Measurements from ENCODE around the gene NR1D2.
A peak's percentile ranks its signal among the peaks of the same experiment; 100 is the strongest.
"Not testable (repeated sequence)": the region's sequence is repeated elsewhere in the genome, so short reads cannot be mapped to it uniquely, and the experiment has no call there.

The NR1D2 gene

DNA sequence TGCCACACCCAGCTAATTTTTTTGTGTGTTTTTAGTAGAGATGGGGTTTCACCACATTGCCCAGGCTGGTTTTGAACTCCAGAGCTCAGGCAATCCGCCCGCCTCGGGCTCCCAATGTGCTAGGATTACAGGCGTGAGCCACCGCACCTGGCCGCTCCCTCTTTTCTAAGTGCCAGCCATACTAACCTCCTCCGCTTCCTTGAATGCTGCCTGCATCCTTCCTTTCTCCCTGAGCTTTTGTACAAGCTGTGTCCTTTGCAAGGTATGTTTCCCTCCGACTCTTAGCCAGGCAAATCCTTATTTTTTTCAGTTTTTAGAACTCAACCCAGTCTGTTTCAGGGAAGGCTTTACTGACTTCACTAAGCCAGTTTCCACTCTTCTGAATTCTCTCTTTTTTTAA is 60.6 kb downstream of the NR1D2 start:
- DNase-seq (ENCODE audit: low spot score) = no peak

GRCh38 chr3:24010834-24011233 is 65.7 kb downstream of the NR1D2 start:
- DNase-seq (ENCODE audit: low spot score) = not testable (repeated sequence)

DNA sequence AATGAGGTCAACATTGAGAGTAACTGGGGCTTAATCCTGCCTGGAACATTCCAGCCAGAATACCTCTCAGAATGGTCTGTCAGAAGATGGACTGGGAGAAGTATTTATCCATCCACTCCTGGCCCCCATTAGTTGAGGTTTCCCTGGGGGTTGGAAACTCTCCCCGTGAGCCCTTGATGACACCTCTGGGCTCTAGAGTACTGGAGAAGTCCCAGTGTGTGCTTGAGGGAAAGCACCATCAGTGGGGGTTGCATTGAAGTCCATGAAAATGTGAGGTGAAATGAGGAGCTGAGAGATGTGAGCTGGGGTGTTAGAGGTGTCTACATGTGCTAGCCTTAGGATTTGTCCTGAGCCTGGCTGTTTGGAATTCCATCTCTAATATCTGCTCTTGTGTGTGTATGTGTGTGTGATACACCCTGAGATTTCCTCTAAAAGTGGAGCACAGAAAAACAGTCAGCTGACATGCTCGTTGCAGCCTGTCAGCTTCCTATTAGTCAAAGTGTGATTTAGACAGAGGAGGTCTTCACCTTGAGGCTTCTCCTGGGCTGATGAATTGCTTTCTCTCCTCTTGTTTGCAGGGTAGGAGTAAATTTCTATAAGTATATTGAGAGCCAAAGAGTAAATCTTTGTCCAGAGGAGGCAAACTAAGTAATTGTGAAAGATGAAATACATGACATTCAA is 67.6 kb downstream of the NR1D2 start:
- DNase-seq (ENCODE audit: low spot score) = no peak

DNA sequence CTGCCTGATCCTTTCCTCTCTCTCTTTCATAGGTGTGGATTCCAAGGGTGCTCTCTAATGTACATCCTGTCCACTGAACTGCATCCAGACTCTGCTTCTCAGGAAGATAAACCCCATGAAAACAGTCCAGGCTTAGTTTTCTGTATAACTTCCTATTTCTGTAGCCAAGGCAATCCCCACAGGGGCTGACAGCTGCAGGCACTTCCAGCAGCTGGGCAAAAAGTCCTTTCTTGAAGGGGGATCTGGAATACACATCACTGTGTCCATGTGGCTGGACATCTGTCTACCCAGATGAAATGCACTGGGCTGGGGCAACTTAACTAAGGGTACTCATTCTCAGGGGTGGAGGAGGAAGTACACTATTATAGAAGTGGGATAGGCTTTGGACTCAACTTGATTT is 72.2 kb downstream of the NR1D2 start:
- DNase-seq (ENCODE audit: low spot score) = no peak

GRCh38 chr3:24018784-24019570 is 73.9 kb downstream of the NR1D2 start:
- no peak for DNase-seq (ENCODE audit: low spot score)

DNA sequence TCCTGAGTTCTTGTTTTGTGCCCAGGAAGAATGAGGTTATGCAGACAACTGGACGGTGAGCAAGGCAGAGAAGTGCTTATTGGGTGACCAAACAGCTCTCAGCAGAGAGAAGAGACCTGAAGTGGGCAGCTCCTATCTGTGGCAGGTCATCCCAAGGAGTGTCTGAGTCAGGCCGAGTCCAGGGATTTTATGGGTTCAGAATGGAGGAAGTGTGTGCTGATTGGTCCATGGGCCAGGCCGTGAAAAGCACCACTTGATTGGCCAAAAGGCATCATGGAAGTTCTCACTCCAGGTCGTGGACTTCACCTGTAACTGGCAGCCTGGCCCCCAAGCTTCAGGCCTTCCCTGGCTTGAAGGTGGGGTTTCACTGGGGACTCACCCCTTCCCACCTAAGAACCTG is 74.5 kb downstream of the NR1D2 start:
- no peak for DNase-seq (ENCODE audit: low spot score)

DNA sequence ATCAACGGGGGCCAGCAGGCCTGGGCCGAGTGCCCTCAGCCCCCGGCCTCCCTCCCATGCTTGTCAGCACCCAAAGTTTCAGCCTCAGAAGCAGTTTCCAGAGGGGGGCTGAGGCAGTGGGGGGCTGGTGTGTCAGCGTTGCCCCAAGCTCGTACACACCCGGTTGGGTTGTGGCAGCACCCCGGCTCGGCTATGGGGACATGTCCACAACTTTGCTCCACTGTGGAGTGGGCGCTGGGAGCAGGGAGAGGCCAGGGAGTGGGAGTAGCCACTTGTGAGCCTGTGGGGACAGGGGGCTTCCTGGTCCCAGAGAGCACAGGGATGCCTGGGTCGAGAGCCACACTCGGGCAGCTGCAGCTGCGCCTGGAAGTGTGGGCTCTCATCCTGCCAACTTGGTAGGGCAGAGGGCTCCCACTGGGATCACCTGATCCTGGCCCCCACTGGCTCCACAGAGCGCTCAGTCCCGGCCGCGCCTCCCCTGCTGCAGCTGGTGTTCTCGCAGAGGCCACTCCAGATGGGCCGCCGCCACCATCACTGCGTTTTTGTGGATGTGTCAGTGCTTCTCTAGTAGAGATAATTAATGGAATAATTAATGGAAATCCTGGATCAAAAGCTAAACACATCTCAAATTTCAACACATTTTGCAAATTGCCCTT is 75.1 kb downstream of the NR1D2 start:
- no peak for DNase-seq (ENCODE audit: low spot score)

GRCh38 chr3:24023197-24023596 is 78.1 kb downstream of the NR1D2 start:
- no peak for DNase-seq (ENCODE audit: low spot score)

GRCh38 chr3:24025805-24026204 is 80.7 kb downstream of the NR1D2 start:
- DNase-seq (ENCODE audit: low spot score) = no peak

DNA sequence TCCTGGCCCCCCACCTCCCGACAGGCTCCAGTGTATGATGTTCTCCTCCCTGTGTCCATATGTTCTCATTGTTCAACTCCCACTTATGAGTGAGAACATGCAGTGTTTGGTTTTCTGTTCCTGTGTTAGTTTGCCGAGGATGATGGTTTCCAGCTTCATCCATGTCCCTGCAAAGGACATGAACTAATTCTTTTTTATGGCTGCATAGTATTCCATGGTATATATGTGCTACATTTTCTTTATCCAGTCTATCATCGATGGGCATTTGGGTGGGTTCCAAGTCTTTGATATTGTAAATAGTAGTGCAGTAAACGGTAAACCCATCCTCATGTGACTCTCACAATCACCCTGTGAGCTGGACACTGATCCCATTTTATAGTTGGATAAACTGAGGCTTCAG is 81.6 kb downstream of the NR1D2 start:
- not testable (repeated sequence) for DNase-seq (ENCODE audit: low spot score)

- DNase-seq (ENCODE audit: low spot score) = peak; percentile 20
These were observed 82.9 kb downstream of the NR1D2 start for GRCh38 chr3:24027946-24028345.
